ENCODE data around the gene NR2C1.

Gene NR2C1

GRCh38 chr12:95066091-95066855 is 7.1 kb downstream of the NR2C1 start:
- TF ChIP-seq ZBTB7A (IDR thresholded peaks at IDR 0.05; ENCODE audit: low read depth) (no peak), EGR1 (IDR thresholded peaks at IDR 0.05) (no peak), TAF1 (IDR thresholded peaks at IDR 0.05; ENCODE audit: low read depth) (no peak), NFIC (IDR thresholded peaks at IDR 0.05) (no peak), RAD21 (IDR thresholded peaks at IDR 0.05; ENCODE audit: low read depth) (no peak)

- TF ChIP-seq TAF1 (IDR thresholded peaks at IDR 0.05; ENCODE audit: low read depth), result no peak
- no peak for TF ChIP-seq NFIC (IDR thresholded peaks at IDR 0.05)
- TF ChIP-seq RAD21 (IDR thresholded peaks at IDR 0.05; ENCODE audit: low read depth), result no peak
- no peak for TF ChIP-seq TEAD4 (IDR thresholded peaks at IDR 0.05)
- TF ChIP-seq REST (IDR thresholded peaks at IDR 0.05; ENCODE audit: low read depth), result no peak
- TF ChIP-seq CEBPB (IDR thresholded peaks at IDR 0.05), result no peak
- no peak for TF ChIP-seq CREB1 (IDR thresholded peaks at IDR 0.05; ENCODE audit: low read depth)
- TF ChIP-seq EGR1 (IDR thresholded peaks at IDR 0.05), result no peak
- TF ChIP-seq YY1 (IDR thresholded peaks at IDR 0.05; ENCODE audit: low read depth), result no peak
- TF ChIP-seq FOXM1 (IDR thresholded peaks at IDR 0.05; ENCODE audit: borderline replicate concordance, low read depth), result no peak
- TF ChIP-seq USF1 (IDR thresholded peaks at IDR 0.05), result no peak
- TF ChIP-seq TCF12 (IDR thresholded peaks at IDR 0.05; ENCODE audit: low read depth), result no peak
- TF ChIP-seq ZBTB7A (IDR thresholded peaks at IDR 0.05; ENCODE audit: low read depth), result no peak
- TF ChIP-seq EP300 (IDR thresholded peaks at IDR 0.05; ENCODE audit: borderline replicate concordance), result no peak
- TF ChIP-seq MAX (IDR thresholded peaks at IDR 0.05), result no peak
Observed at GRCh38 chr12:95060951-95061350, 12.5 kb downstream of the NR2C1 start.

- TF ChIP-seq RAD21 (IDR thresholded peaks at IDR 0.05; ENCODE audit: low read depth) (no peak), TAF1 (IDR thresholded peaks at IDR 0.05; ENCODE audit: low read depth) (no peak), TCF12 (IDR thresholded peaks at IDR 0.05; ENCODE audit: low read depth) (no peak), USF1 (IDR thresholded peaks at IDR 0.05) (no peak), REST (IDR thresholded peaks at IDR 0.05; ENCODE audit: low read depth) (no peak), EP300 (IDR thresholded peaks at IDR 0.05; ENCODE audit: borderline replicate concordance) (no peak), CEBPB (IDR thresholded peaks at IDR 0.05) (no peak), CREB1 (IDR thresholded peaks at IDR 0.05; ENCODE audit: low read depth) (no peak), FOXM1 (IDR thresholded peaks at IDR 0.05; ENCODE audit: borderline replicate concordance, low read depth) (no peak), NFIC (IDR thresholded peaks at IDR 0.05) (no peak)
Observed at GRCh38 chr12:95059984-95060383, 13.4 kb downstream of the NR2C1 start.

GRCh38 chr12:95057424-95057823 is 16.0 kb downstream of the NR2C1 start:
- TF ChIP-seq YY1 (IDR thresholded peaks at IDR 0.05; ENCODE audit: low read depth) (no peak), EGR1 (IDR thresholded peaks at IDR 0.05) (no peak), NFIC (IDR thresholded peaks at IDR 0.05) (no peak), TCF12 (IDR thresholded peaks at IDR 0.05; ENCODE audit: low read depth) (no peak), CREB1 (IDR thresholded peaks at IDR 0.05; ENCODE audit: low read depth) (no peak), RAD21 (IDR thresholded peaks at IDR 0.05; ENCODE audit: low read depth) (no peak), FOXM1 (IDR thresholded peaks at IDR 0.05; ENCODE audit: borderline replicate concordance, low read depth) (no peak), ZBTB7A (IDR thresholded peaks at IDR 0.05; ENCODE audit: low read depth) (no peak), EP300 (IDR thresholded peaks at IDR 0.05; ENCODE audit: borderline replicate concordance) (no peak), TEAD4 (IDR thresholded peaks at IDR 0.05) (no peak), USF1 (IDR thresholded peaks at IDR 0.05) (no peak), MAX (IDR thresholded peaks at IDR 0.05) (no peak), TAF1 (IDR thresholded peaks at IDR 0.05; ENCODE audit: low read depth) (no peak)

GRCh38 chr12:95055057-95055456 is 18.4 kb downstream of the NR2C1 start:
- TF ChIP-seq EP300 (IDR thresholded peaks at IDR 0.05; ENCODE audit: borderline replicate concordance) (no peak), USF1 (IDR thresholded peaks at IDR 0.05) (no peak), RAD21 (IDR thresholded peaks at IDR 0.05; ENCODE audit: low read depth) (no peak), MAX (IDR thresholded peaks at IDR 0.05) (no peak), TAF1 (IDR thresholded peaks at IDR 0.05; ENCODE audit: low read depth) (no peak), CEBPB (IDR thresholded peaks at IDR 0.05) (no peak), CREB1 (IDR thresholded peaks at IDR 0.05; ENCODE audit: low read depth) (no peak), REST (IDR thresholded peaks at IDR 0.05; ENCODE audit: low read depth) (no peak), YY1 (IDR thresholded peaks at IDR 0.05; ENCODE audit: low read depth) (no peak), FOXM1 (IDR thresholded peaks at IDR 0.05; ENCODE audit: borderline replicate concordance, low read depth) (no peak), EGR1 (IDR thresholded peaks at IDR 0.05) (no peak), TEAD4 (IDR thresholded peaks at IDR 0.05) (no peak)

Measured in Ishikawa (cell line).